HEK293T (cell line): ENCODE measurements around the gene PRR5.

Experiments
- ARNT ChIP-seq: fragments of 450-650 bp; IDR thresholded peaks from 2 replicates; pipeline ENCODE4 v1.6.1; 2017; ENCODE audit warnings: mild to moderate bottlenecking
- BHLHE40 ChIP-seq: fragments of 450-650 bp; IDR thresholded peaks from 2 replicates; pipeline ENCODE4 v1.6.1; 2016; ENCODE audit warnings: mild to moderate bottlenecking, moderate library complexity, borderline replicate concordance
- CTBP1 ChIP-seq: fragments of 450-650 bp; IDR thresholded peaks from 2 replicates; pipeline ENCODE4 v1.6.1; 2016; ENCODE audit warnings: borderline replicate concordance
- ELF4 ChIP-seq: fragments of 450-650 bp; IDR thresholded peaks from 2 replicates; pipeline ENCODE4 v1.6.1; 2017; ENCODE audit warnings: antibody characterized with exemption
- FOXA1 ChIP-seq: fragments of 450-650 bp; IDR thresholded peaks from 2 replicates; pipeline ENCODE4 v1.6.1; 2016; ENCODE audit warnings: mild to moderate bottlenecking
- FOXK2 ChIP-seq: fragments of 450-650 bp; IDR thresholded peaks from 2 replicates; pipeline ENCODE4 v1.6.1; 2016; ENCODE audit warnings: mild to moderate bottlenecking
- FOXM1 ChIP-seq: fragments of 450-650 bp; IDR thresholded peaks from 2 replicates; pipeline ENCODE4 v1.6.1; 2017; ENCODE audit warnings: mild to moderate bottlenecking, borderline replicate concordance
- HDGF ChIP-seq: fragments of 450-650 bp; IDR thresholded peaks from 2 replicates; pipeline ENCODE4 v1.6.1; 2017; ENCODE audit warnings: antibody characterized with exemption, borderline replicate concordance
- L3MBTL2 ChIP-seq: fragments of 450-650 bp; conservative IDR thresholded peaks from 2 replicates; pipeline ENCODE4 v1.6.1; 2016; ENCODE audit warnings: mild to moderate bottlenecking
- PKNOX1 ChIP-seq: fragments of 450-650 bp; IDR thresholded peaks from 2 replicates; pipeline ENCODE4 v1.6.1; 2016
- SP1 ChIP-seq: fragments of 450-650 bp; IDR thresholded peaks from 2 replicates; pipeline ENCODE4 v1.6.1; 2017
- SUZ12 ChIP-seq: fragments of 450-650 bp; IDR thresholded peaks from 2 replicates; pipeline ENCODE4 v1.6.1; 2016; ENCODE audit warnings: mild to moderate bottlenecking
- TARDBP ChIP-seq: fragments of 450-650 bp; IDR thresholded peaks from 2 replicates; pipeline ENCODE4 v1.6.1; 2016
- ZNF384 ChIP-seq: fragments of 450-650 bp; IDR thresholded peaks from 2 replicates; pipeline ENCODE4 v1.6.1; 2016

- TF ChIP-seq ELF4 (no peak), SP1 (no peak), PKNOX1 (no peak), BHLHE40 (no peak), FOXK2 (no peak), CTBP1 (no peak), ARNT (no peak), FOXA1 (no peak), FOXM1 (no peak), HDGF (no peak), SUZ12 (no peak), L3MBTL2 (no peak), TARDBP (no peak), ZNF384 (no peak)
Measured at GRCh38 chr22:44740307-44740706, 38.3 kb downstream of the PRR5 start.
